K562 (cell line): Measurements from ENCODE around the gene ORM1.

Experiments used
- CTBP1 ChIP-seq: fragments of 450-650 bp; IDR thresholded peaks from 2 replicates; pipeline ENCODE4 v1.6.1; 2016; ENCODE audit warnings: borderline replicate concordance
- ESRRA ChIP-seq: fragments of 450-650 bp; IDR thresholded peaks from 2 replicates; pipeline ENCODE4 v1.6.1; 2014; ENCODE audit warnings: low read depth, mild to moderate bottlenecking, moderate library complexity, borderline replicate concordance
- NBN ChIP-seq: fragments of 450-650 bp; IDR thresholded peaks from 2 replicates; pipeline ENCODE4 v1.6.1; 2016; ENCODE audit warnings: low read depth, mild to moderate bottlenecking
- PHF20 ChIP-seq: fragments of 450-650 bp; IDR thresholded peaks from 2 replicates; pipeline ENCODE4 v1.6.1; 2018; ENCODE audit not compliant: partially characterized antibody
- POLR2AphosphoS5 ChIP-seq: IDR thresholded peaks from 2 replicates; pipeline ENCODE4 v1.6.1; 2011; ENCODE audit warnings: mild to moderate bottlenecking, low read depth, low read length, moderate library complexity; ENCODE audit not compliant: control insufficient read depth, insufficient read depth
- SIN3B ChIP-seq: fragments of 450-650 bp; IDR thresholded peaks from 2 replicates; pipeline ENCODE4 v1.6.1; 2017; ENCODE audit warnings: low read depth, mild to moderate bottlenecking, moderate library complexity
- ZBTB7A ChIP-seq: IDR thresholded peaks from 2 replicates; pipeline ENCODE4 v1.6.1; 2011; ENCODE audit warnings: low read depth, mild to moderate bottlenecking, low read length, moderate library complexity, borderline replicate concordance; ENCODE audit not compliant: control insufficient read depth
- ZNF146 ChIP-seq: IDR thresholded peaks from one replicate; pipeline ENCODE4 v1.6.1; 2018; ENCODE audit warnings: missing compliant biosample characterization; ENCODE audit not compliant: unreplicated experiment
- ZNF232 ChIP-seq: sonication (generic); formaldehyde crosslinking; IDR thresholded peaks from 2 replicates; pipeline ENCODE4 v1.8.0; 2022; ENCODE audit warnings: mild to moderate bottlenecking, missing genetic modification reagents
- ZSCAN29 ChIP-seq: fragments of 450-650 bp; IDR thresholded peaks from 2 replicates; pipeline ENCODE4 v1.6.1; 2017
- TF ChIP-seq, protein P1 (sequence below): fragments of 250-450 bp; sonication (Bioruptor Pico); IDR thresholded peaks from 2 replicates; pipeline ENCODE4 v1.4.0; 2020
- TF ChIP-seq, protein P2 (sequence below): sonication (generic); formaldehyde crosslinking; IDR thresholded peaks from 2 replicates; pipeline ENCODE4 v1.9.0; 2022; ENCODE audit warnings: mild to moderate bottlenecking, missing genetic modification reagents
- TF ChIP-seq, protein P3 (sequence below): fragments of 250-450 bp; sonication (Bioruptor Pico); IDR thresholded peaks from 2 replicates; pipeline ENCODE4 v1.5.0; 2022; ENCODE audit warnings: mild to moderate bottlenecking
- TF ChIP-seq, protein P4 (sequence below), 3 experiments: IDR thresholded peaks in 2 of 3; conservative IDR thresholded peaks in 1 of 3; 2 replicates each; pipeline ENCODE4 v1.5.1; 2011 to 2012; ENCODE audit warnings: low read length in 3 of 3, mild to moderate bottlenecking in 3 of 3, control low read depth in 2 of 3, improper control_type of control experiment in 1 of 3, inconsistent platforms in 1 of 3, low read depth in 1 of 3, mixed read lengths in 1 of 3, moderate library complexity in 1 of 3; ENCODE audit not compliant: insufficient read depth in 2 of 3

DNA sequence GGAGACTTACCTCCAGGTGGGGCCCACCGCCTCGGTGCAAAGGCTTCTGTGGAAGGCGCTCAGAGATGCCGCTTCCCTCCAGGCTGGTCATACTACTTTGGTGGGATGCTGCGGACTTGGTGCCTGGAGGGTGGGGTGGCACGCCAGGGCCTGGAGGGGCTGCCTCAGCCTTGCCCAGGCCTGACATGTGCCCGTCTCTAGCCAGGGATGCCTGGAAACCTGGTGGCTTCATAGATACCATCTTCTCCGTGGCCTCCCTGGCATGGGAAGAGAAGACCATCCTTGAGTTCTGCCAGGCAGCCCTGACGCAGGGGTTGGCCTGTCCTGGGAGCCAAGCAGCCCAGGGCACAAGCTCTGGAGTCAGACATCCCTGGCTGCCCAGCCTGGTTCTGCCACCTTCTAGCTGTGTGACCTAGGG, 35.0 kb downstream of the ORM1 start:
- TF ChIP-seq POLR2AphosphoS5 (no peak), PHF20 (no peak), ZNF146 (no peak), ZNF232 (CRISPR knock-in tag) (no peak), NBN (no peak), ZSCAN29 (no peak), SIN3B (no peak), ZBTB7A (no peak), ESRRA (no peak), CTBP1 (no peak)
- TF ChIP-seq, protein P1, sequence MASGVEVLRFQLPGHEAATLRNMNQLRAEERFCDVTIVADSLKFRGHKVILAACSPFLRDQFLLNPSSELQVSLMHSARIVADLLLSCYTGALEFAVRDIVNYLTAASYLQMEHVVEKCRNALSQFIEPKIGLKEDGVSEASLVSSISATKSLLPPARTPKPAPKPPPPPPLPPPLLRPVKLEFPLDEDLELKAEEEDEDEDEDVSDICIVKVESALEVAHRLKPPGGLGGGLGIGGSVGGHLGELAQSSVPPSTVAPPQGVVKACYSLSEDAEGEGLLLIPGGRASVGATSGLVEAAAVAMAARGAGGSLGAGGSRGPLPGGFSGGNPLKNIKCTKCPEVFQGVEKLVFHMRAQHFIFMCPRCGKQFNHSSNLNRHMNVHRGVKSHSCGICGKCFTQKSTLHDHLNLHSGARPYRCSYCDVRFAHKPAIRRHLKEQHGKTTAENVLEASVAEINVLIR (CRISPR knock-in tag), result no peak
- TF ChIP-seq, protein P2, sequence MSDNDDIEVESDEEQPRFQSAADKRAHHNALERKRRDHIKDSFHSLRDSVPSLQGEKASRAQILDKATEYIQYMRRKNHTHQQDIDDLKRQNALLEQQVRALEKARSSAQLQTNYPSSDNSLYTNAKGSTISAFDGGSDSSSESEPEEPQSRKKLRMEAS (CRISPR knock-in tag), result no peak
- TF ChIP-seq, protein P3, sequence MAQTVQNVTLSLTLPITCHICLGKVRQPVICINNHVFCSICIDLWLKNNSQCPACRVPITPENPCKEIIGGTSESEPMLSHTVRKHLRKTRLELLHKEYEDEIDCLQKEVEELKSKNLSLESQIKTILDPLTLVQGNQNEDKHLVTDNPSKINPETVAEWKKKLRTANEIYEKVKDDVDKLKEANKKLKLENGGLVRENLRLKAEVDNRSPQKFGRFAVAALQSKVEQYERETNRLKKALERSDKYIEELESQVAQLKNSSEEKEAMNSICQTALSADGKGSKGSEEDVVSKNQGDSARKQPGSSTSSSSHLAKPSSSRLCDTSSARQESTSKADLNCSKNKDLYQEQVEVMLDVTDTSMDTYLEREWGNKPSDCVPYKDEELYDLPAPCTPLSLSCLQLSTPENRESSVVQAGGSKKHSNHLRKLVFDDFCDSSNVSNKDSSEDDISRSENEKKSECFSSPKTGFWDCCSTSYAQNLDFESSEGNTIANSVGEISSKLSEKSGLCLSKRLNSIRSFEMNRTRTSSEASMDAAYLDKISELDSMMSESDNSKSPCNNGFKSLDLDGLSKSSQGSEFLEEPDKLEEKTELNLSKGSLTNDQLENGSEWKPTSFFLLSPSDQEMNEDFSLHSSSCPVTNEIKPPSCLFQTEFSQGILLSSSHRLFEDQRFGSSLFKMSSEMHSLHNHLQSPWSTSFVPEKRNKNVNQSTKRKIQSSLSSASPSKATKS, result no peak
- TF ChIP-seq, protein P4, sequence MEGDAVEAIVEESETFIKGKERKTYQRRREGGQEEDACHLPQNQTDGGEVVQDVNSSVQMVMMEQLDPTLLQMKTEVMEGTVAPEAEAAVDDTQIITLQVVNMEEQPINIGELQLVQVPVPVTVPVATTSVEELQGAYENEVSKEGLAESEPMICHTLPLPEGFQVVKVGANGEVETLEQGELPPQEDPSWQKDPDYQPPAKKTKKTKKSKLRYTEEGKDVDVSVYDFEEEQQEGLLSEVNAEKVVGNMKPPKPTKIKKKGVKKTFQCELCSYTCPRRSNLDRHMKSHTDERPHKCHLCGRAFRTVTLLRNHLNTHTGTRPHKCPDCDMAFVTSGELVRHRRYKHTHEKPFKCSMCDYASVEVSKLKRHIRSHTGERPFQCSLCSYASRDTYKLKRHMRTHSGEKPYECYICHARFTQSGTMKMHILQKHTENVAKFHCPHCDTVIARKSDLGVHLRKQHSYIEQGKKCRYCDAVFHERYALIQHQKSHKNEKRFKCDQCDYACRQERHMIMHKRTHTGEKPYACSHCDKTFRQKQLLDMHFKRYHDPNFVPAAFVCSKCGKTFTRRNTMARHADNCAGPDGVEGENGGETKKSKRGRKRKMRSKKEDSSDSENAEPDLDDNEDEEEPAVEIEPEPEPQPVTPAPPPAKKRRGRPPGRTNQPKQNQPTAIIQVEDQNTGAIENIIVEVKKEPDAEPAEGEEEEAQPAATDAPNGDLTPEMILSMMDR (IDR thresholded peaks at IDR 0.05 in 2 of 3, conservative IDR thresholded peaks at IDR 0.05 in 1 of 3; ENCODE audit: insufficient read depth in 2 of 3, low read depth in 1 of 3, low read length in 3 of 3), result no peak
